Brain microvascular endothelial cell (primary cell): ENCODE measurements around the gene BTBD9.

Experiments
- DNase-seq: peaks from one replicate; pipeline ENCODE4 v3.0.0-alpha.2; 2020
- H3K27ac ChIP-seq: fragments of 250-450 bp; sonication (Bioruptor Pico); 2 replicates; pipeline ENCODE4 v1.5.1; 2020; ENCODE audit warnings: mild to moderate bottlenecking, moderate library complexity
- H3K27me3 ChIP-seq: fragments of 250-450 bp; sonication (Bioruptor Pico); replicated peaks from 2 replicates; pipeline ENCODE4 v1.5.1; 2020; ENCODE audit warnings: mild to moderate bottlenecking
- H3K36me3 ChIP-seq: fragments of 250-450 bp; sonication (Bioruptor Pico); replicated peaks from 2 replicates; pipeline ENCODE4 v1.5.1; 2020; ENCODE audit warnings: mild to moderate bottlenecking
- H3K4me3 ChIP-seq: 2 replicates; pipeline ENCODE4 v1.5.1; 2011; ENCODE audit warnings: low read depth, mild to moderate bottlenecking, control low read depth, low read length, moderate library complexity
- in situ Hi-C: cut with HindIII; loops from 2 replicates; pipeline ENCODE4 v1.10.0; 2017; ENCODE audit warnings: low sequenced_read_pairs, low pct_ligation_motif_present
- TF ChIP-seq, protein P1 (sequence below): IDR thresholded peaks from 2 replicates; pipeline ENCODE4 v1.5.1; 2011; ENCODE audit warnings: low read depth, mild to moderate bottlenecking, moderate library complexity, low read length, control low read depth, inconsistent platforms; ENCODE audit errors: missing control alignments

Gene BTBD9

DNA sequence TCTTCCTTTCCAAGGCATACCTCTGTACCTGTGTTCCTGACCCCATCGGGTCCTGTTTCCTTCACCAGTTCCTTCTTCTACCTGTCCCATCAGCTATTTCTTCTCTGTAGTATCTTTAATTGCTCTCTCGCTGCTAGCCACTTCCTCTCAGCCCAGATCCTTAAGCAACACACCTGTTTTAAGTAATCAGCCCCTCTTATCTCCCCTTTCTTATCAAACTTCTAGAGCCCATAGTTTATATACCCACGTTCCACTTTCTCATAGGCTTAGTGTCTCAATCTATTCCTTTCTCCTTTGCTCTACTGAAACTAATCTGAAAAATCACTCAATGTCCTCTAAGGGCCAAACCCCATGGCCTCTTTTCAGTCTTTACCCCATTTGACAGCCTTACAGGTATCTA is 239.6 kb downstream of the BTBD9 start:
- DNase-seq = no peak
- Histone ChIP-seq H3K36me3 (no peaks in the 10 kb centered on the region), H3K4me3 (no peak overlapping the region), H3K27ac (no peak overlapping the region), H3K27me3 (no peaks in the 10 kb centered on the region)
- TF ChIP-seq, protein P1, sequence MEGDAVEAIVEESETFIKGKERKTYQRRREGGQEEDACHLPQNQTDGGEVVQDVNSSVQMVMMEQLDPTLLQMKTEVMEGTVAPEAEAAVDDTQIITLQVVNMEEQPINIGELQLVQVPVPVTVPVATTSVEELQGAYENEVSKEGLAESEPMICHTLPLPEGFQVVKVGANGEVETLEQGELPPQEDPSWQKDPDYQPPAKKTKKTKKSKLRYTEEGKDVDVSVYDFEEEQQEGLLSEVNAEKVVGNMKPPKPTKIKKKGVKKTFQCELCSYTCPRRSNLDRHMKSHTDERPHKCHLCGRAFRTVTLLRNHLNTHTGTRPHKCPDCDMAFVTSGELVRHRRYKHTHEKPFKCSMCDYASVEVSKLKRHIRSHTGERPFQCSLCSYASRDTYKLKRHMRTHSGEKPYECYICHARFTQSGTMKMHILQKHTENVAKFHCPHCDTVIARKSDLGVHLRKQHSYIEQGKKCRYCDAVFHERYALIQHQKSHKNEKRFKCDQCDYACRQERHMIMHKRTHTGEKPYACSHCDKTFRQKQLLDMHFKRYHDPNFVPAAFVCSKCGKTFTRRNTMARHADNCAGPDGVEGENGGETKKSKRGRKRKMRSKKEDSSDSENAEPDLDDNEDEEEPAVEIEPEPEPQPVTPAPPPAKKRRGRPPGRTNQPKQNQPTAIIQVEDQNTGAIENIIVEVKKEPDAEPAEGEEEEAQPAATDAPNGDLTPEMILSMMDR = no peak
- in situ Hi-C loops = no loop called here

DNA sequence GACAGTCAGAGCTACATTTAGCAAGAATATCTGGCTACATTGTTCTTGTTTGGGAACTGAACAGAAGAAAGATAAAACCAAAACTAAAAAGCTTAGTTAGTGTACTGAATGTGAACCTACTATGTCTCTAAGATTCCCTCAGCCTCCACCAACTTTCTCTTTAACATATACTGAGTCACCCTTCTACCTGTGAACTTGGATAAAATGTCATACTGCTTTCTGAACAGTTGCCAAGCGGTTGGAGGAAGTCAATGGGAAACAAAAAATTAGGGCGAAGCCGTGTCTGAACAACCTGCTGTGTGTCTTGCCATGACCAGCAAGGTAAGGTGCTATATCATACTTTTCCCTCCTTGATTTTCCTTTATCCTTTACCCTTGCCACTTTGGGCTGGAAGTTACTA is 243.5 kb downstream of the BTBD9 start:
- no peaks in the 10 kb centered on the region for H3K27me3 ChIP-seq
- H3K36me3 ChIP-seq = no peaks in the 10 kb centered on the region
- in situ Hi-C loops = no loop called here
- no peak for DNase-seq
- H3K4me3 ChIP-seq = no peak overlapping the region
- TF ChIP-seq, protein P1 = no peak
- no peak overlapping the region for H3K27ac ChIP-seq

DNA sequence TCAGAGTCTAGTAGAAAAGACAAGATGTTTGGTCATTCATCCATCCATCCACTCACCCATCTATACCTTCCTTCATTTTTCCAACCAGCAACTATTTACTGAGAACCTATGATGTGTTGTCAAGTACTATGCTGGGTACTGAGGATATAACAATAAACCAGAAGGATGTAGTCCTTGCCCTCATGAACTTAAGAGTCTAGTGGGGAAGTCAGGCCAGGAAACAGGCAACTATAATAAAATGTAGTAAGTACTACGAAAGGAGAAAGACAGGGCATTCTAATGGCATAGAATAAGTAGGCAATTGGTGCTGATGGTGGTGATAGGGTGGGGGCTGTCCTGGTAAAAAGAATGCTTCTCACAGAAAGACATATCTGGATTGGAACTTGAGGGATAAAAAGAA is 245.7 kb downstream of the BTBD9 start:
- in situ Hi-C loops = no loop called here
- Histone ChIP-seq H3K4me3 (no peak overlapping the region), H3K27ac (no peak overlapping the region), H3K27me3 (no peaks in the 10 kb centered on the region), H3K36me3 (no peaks in the 10 kb centered on the region)
- no peak for DNase-seq
- TF ChIP-seq, protein P1 = no peak

DNA sequence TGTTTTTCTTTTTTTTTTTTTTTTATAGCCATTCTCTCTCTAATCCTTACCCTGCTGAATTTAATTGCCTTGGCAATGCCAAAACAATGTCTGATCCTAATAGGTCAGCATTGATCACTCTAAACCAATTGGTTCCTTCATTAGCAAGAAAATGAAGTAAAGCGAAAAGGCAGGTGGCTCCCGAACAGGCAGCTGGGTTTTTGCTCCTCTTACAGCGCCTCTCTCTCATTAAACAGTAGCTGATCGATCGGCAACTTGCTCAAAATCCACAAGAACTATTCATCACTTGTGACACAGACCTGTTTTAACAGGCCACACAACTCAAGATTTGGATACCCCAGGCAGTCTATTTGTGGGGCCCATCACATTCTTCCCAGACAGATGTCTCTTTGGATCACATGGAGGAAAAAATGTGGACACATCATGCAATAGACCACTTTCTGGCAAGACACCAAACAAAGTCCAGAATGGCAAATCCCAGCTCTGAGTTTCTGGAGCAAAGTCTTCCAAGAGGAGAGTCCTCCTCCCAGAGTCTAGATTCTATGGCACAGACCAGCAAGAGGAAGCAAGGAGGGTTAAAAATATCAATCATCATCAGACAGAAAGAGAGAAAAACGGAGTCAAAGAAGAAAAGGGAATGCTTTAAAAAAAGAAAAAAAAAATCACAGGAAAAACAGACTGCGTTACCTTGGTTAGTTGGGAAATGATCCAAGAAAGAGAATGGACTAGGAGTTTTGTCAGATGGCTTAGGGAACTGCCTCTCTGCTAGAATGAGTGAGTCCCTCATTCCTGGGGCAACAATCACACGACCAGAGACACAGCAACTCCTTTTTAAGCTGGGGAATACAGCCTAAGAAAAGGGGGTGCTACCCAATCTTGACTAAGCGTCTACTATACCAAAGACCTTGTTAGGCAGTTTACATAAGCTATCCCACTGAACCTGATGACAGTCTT is 247.8 kb downstream of the BTBD9 start:
- no peak for DNase-seq
- in situ Hi-C loops = no loop called here

DNA sequence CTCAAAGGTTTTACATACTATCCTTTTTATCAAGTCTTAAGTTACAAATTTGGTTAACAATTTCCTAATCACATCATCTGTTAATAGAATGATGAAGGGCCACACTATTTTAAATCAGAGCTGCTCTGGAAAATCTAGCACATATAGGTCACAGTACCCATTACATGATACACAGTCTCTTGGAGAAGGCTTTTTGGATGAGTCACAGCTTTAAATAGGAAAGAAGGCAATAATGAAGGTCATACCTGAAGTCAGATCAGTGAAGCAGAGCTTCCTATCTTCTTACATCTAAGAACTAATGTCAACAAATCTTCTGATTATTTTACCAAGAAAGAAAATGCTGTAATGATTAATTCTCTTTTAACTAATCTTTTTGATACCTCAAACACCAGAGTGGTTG is 248.5 kb downstream of the BTBD9 start:
- TF ChIP-seq, protein P1 = no peak

More for the DNA sequence above, 247.8 kb downstream of the BTBD9 start:
- TF ChIP-seq, protein P1 = no peak
- Histone ChIP-seq H3K4me3 (no peak overlapping the region), H3K27me3 (no peaks in the 10 kb centered on the region), H3K27ac (no peak overlapping the region), H3K36me3 (no peaks in the 10 kb centered on the region)

More for the DNA sequence above, 248.5 kb downstream of the BTBD9 start:
- in situ Hi-C loops = no loop called here
- Histone ChIP-seq H3K27ac (no peak overlapping the region), H3K4me3 (no peak overlapping the region), H3K36me3 (no peaks in the 10 kb centered on the region), H3K27me3 (no peaks in the 10 kb centered on the region)
- no peak for DNase-seq
